Right atrium auricular region (tissue), 2 donors: ENCODE results near the gene RNFT2. TPM values are rescaled to one million over a fixed set of nuclear protein-coding genes. Genes with fewer than 3 reads are reported as not detected.
"Not testable (repeated sequence)": the region's sequence is repeated elsewhere in the genome, so short reads cannot be mapped to it uniquely, and the experiment has no call there.

Experiments
- DNase-seq: peaks from one replicate; pipeline ENCODE4 v3.0.0-alpha.2; 2019; ENCODE audit warnings: low spot score
- H3K27ac ChIP-seq, 2 donors: fragments of 200-600 bp; sonication (generic); 1 replicate in 1 of 2; 2 replicates in 1 of 2; pipeline ENCODE4 v1.5.1; 2016 to 2019
- H3K27me3 ChIP-seq, 2 donors: fragments of 200-600 bp; sonication (generic); one replicate each; pipeline versions ENCODE4 v1.5.1 to v1.6.0; 2017 to 2019
- H3K36me3 ChIP-seq: fragments of 200-600 bp; sonication (generic); one replicate; pipeline ENCODE4 v1.5.1; 2016
- H3K4me1 ChIP-seq, 2 donors: fragments of 200-600 bp; sonication (generic); one replicate each; pipeline versions ENCODE4 v1.5.1 to v1.6.0; 2017 to 2019
- H3K4me3 ChIP-seq, 2 donors: fragments of 200-600 bp; sonication (generic); 1 replicate in 1 of 2; 2 replicates in 1 of 2; pipeline ENCODE4 v1.5.1; 2017 to 2019; ENCODE audit warnings: mild to moderate bottlenecking in 1 of 2, moderate library complexity in 1 of 2
- H3K9me3 ChIP-seq, 2 donors: fragments of 200-600 bp; sonication (generic); one replicate each; pipeline ENCODE4 v1.5.1; 2019
- CTCF ChIP-seq, 2 donors: fragments of 200-600 bp; sonication (generic); IDR thresholded peaks; one replicate each; pipeline ENCODE4 v1.5.1; 2019; ENCODE audit warnings: antibody characterized with exemption in 2 of 2
- total RNA-seq, 2 donors: library from RNA; depleted of rRNA; stranded (reverse); fragments of >200 nt; gene quantifications; one replicate each; pipeline ENCODE4 v1.1.0, GENCODE V29; 2016

RNFT2 gene
- total RNA-seq, 2 donors from 2014 or later, result 0.89 to 1.1 TPM

GRCh38 chr12:116745554-116745953 is 7.4 kb downstream of the RNFT2 start:
- no peak for TF ChIP-seq CTCF (IDR thresholded peaks at IDR 0.05)
- no peaks in the 10 kb centered on the region for H3K36me3 ChIP-seq
- no peak overlapping the region for H3K4me3 ChIP-seq

GRCh38 chr12:116749884-116750283 is 11.8 kb downstream of the RNFT2 start:
- H3K27me3 ChIP-seq, result no peaks in the 10 kb centered on the region
- TF ChIP-seq CTCF (IDR thresholded peaks at IDR 0.05), result no peak
- no peak for DNase-seq
- H3K4me1 ChIP-seq, result no peaks in the 10 kb centered on the region
- H3K4me3 ChIP-seq, result no peak overlapping the region
- no peak overlapping the region for H3K27ac ChIP-seq
- no peaks in the 10 kb centered on the region for H3K9me3 ChIP-seq
- H3K36me3 ChIP-seq, result no peaks in the 10 kb centered on the region

More at GRCh38 chr12:116745554-116745953, 7.4 kb downstream of the RNFT2 start:
- H3K27ac ChIP-seq, result no peak overlapping the region
- no peaks in the 10 kb centered on the region for H3K9me3 ChIP-seq
- no peaks in the 10 kb centered on the region for H3K4me1 ChIP-seq
- DNase-seq, result no peak
- H3K27me3 ChIP-seq, result no peaks in the 10 kb centered on the region

GRCh38 chr12:116750298-116750697 is 12.2 kb downstream of the RNFT2 start:
- no peak for DNase-seq
- no peaks in the 10 kb centered on the region for H3K36me3 ChIP-seq
- H3K9me3 ChIP-seq, result no peaks in the 10 kb centered on the region
- no peaks in the 10 kb centered on the region for H3K27me3 ChIP-seq
- H3K4me1 ChIP-seq, result no peaks in the 10 kb centered on the region
- no peak for TF ChIP-seq CTCF (IDR thresholded peaks at IDR 0.05)
- H3K4me3 ChIP-seq, result no peak overlapping the region
- H3K27ac ChIP-seq, result no peak overlapping the region

GRCh38 chr12:116754097-116754496 is 16.0 kb downstream of the RNFT2 start:
- H3K36me3 ChIP-seq, result not testable (repeated sequence)

GRCh38 chr12:116754783-116755182 is 16.7 kb downstream of the RNFT2 start:
- H3K9me3 ChIP-seq, DNase-seq, H3K36me3 ChIP-seq, H3K4me3 ChIP-seq, H3K4me1 ChIP-seq, H3K27me3 ChIP-seq, H3K27ac ChIP-seq: not testable (repeated sequence)

More at GRCh38 chr12:116754097-116754496, 16.0 kb downstream of the RNFT2 start:
- DNase-seq, H3K4me1 ChIP-seq, H3K27ac ChIP-seq, H3K9me3 ChIP-seq, H3K27me3 ChIP-seq, H3K4me3 ChIP-seq: not testable (repeated sequence)

- Histone ChIP-seq H3K4me1 (peaks cover 0 to 12% of the 10 kb centered on the region in 2 donors), H3K27ac (no peak overlapping the region), H3K4me3 (peak overlapping the region in 1 of 2 donors; percentile 22), H3K9me3 (no peaks in the 10 kb centered on the region), H3K27me3 (no peaks in the 10 kb centered on the region), H3K36me3 (no peaks in the 10 kb centered on the region)
- no peak for DNase-seq
- TF ChIP-seq CTCF (IDR thresholded peaks at IDR 0.05), result no peak
Observed at GRCh38 chr12:116759783-116760621, 21.9 kb downstream of the RNFT2 start.

GRCh38 chr12:116760622-116761020 is 22.5 kb downstream of the RNFT2 start:
- TF ChIP-seq CTCF (IDR thresholded peaks at IDR 0.05), result no peak
- no peak overlapping the region for H3K4me3 ChIP-seq
- H3K36me3 ChIP-seq, result no peaks in the 10 kb centered on the region
- DNase-seq, result no peak
- no peaks in the 10 kb centered on the region for H3K27me3 ChIP-seq
- no peak overlapping the region for H3K27ac ChIP-seq
- no peaks in the 10 kb centered on the region for H3K9me3 ChIP-seq
- peaks cover 0 to 12% of the 10 kb centered on the region in 2 donors for H3K4me1 ChIP-seq
